Mesendoderm (in vitro differentiated cells): ENCODE measurements around the gene ASTN2.
"Not testable (repeated sequence)": the region's sequence is repeated elsewhere in the genome, so short reads cannot be mapped to it uniquely, and the experiment has no call there.

ENCODE experiments used
- DNase-seq: peaks from one replicate; pipeline ENCODE4 v3.0.0; 2013
- H2AK5ac ChIP-seq: 2 replicates; pipeline ENCODE4 v1.6.1; 2013; ENCODE audit warnings: low read length, inconsistent platforms
- H2BK120ac ChIP-seq: 2 replicates; pipeline ENCODE4 v1.6.1; 2013; ENCODE audit warnings: low read depth, mild to moderate bottlenecking, low read length, moderate library complexity, mixed read lengths
- H2BK15ac ChIP-seq: replicated peaks from 2 replicates; pipeline ENCODE4 v1.6.1; 2013; ENCODE audit warnings: low read depth, mild to moderate bottlenecking, moderate library complexity
- H2BK5ac ChIP-seq: 2 replicates; pipeline ENCODE4 v1.6.1; 2013; ENCODE audit warnings: low read length, inconsistent platforms
- H3K18ac ChIP-seq: 2 replicates; pipeline ENCODE4 v1.6.1; 2013; ENCODE audit warnings: mild to moderate bottlenecking, low read length, mixed read lengths
- H3K23ac ChIP-seq: one replicate; pipeline ENCODE4 v1.6.1; 2013; ENCODE audit warnings: low read length
- H3K27ac ChIP-seq: 2 replicates; pipeline ENCODE4 v1.5.1; 2013; ENCODE audit warnings: low read depth, mild to moderate bottlenecking, inconsistent platforms, low read length, moderate library complexity
- H3K27me3 ChIP-seq: 2 replicates; pipeline ENCODE4 v1.6.1; 2013; ENCODE audit warnings: low read length, control low read depth, mild to moderate bottlenecking, inconsistent platforms; ENCODE audit not compliant: insufficient read depth, poor library complexity
- H3K36me3 ChIP-seq: 2 replicates; pipeline ENCODE4 v1.6.1; 2013; ENCODE audit warnings: low read length, inconsistent platforms; ENCODE audit not compliant: control insufficient read depth, insufficient read depth
- H3K4ac ChIP-seq: one replicate; pipeline ENCODE4 v1.6.1; 2013; ENCODE audit warnings: low read depth, mild to moderate bottlenecking, low read length, moderate library complexity
- H3K4me1 ChIP-seq: 2 replicates; pipeline ENCODE4 v1.6.1; 2013; ENCODE audit warnings: low read depth, low read length, inconsistent platforms; ENCODE audit not compliant: control insufficient read depth
- H3K4me2 ChIP-seq: 2 replicates; pipeline ENCODE4 v1.6.1; 2013; ENCODE audit warnings: low read length
- H3K4me3 ChIP-seq: 2 replicates; pipeline ENCODE4 v1.5.1; 2013; ENCODE audit warnings: mild to moderate bottlenecking, low read length
- H3K56ac ChIP-seq: one replicate; pipeline ENCODE4 v1.6.1; 2013; ENCODE audit warnings: low read length
- H3K79me1 ChIP-seq: 2 replicates; pipeline ENCODE4 v1.6.1; 2013; ENCODE audit warnings: low read length, inconsistent platforms
- H3K79me2 ChIP-seq: 2 replicates; pipeline ENCODE4 v1.6.1; 2013; ENCODE audit warnings: mild to moderate bottlenecking, low read length; ENCODE audit not compliant: control insufficient read depth, insufficient read depth
- H3K9ac ChIP-seq: 2 replicates; pipeline ENCODE4 v1.6.1; 2013; ENCODE audit warnings: low read length, inconsistent platforms
- H4K5ac ChIP-seq: one replicate; pipeline ENCODE4 v1.6.1; 2013; ENCODE audit warnings: low read length
- H4K8ac ChIP-seq: one replicate; pipeline ENCODE4 v1.6.1; 2013; ENCODE audit warnings: low read depth, mild to moderate bottlenecking, control low read depth, low read length, moderate library complexity
- WGBS: extraction: QIAGEN DNeasy Blood & Tissue Kit; methylation state at CpG from one replicate; pipeline ENCODE4 v1.1.7; 2013; ENCODE audit warnings: low lambda C conversion rate, missing lambda C conversion rate; ENCODE audit not compliant: insufficient coverage; ENCODE audit errors: extremely low coverage; 5-methylcytosine and 5-hydroxymethylcytosine counted together

The ASTN2 gene

DNA sequence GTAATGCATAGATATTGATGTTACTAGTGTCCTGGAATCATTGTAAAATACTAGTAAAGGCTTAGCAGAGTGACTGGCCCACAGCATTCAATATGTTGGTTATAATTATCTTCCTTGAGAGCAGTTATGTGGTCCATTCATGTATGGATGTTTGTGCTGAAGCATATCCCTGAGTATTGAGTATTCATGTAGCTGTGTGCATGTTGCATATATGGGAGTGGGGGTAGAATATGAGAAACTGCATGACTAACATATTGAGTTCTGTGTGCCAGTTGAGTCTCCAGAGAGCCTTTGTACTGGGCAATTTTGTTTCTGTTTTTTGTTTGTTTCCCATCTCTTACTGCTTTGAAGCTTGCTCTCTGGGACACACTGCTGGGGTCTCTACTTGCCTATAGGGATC is 950.4 kb downstream of the ASTN2 start:
- Histone ChIP-seq H3K79me1 (no peaks in the 10 kb centered on the region), H3K4ac (no peak overlapping the region), H3K4me1 (peaks cover 20% of the 10 kb centered on the region), H2BK15ac (no peak overlapping the region), H3K9ac (no peak overlapping the region), H2AK5ac (no peak overlapping the region), H3K56ac (no peak overlapping the region), H4K8ac (no peak overlapping the region), H3K23ac (no peak overlapping the region), H3K36me3 (no peaks in the 10 kb centered on the region), H3K4me3 (no peak overlapping the region), H3K79me2 (no peaks in the 10 kb centered on the region), H3K27me3 (no peaks in the 10 kb centered on the region), H3K27ac (no peak overlapping the region), H3K18ac (no peak overlapping the region), H2BK120ac (no peak overlapping the region), H4K5ac (no peak overlapping the region), H2BK5ac (no peak overlapping the region), H3K4me2 (no peak overlapping the region)
- DNase-seq, result no peak

DNA sequence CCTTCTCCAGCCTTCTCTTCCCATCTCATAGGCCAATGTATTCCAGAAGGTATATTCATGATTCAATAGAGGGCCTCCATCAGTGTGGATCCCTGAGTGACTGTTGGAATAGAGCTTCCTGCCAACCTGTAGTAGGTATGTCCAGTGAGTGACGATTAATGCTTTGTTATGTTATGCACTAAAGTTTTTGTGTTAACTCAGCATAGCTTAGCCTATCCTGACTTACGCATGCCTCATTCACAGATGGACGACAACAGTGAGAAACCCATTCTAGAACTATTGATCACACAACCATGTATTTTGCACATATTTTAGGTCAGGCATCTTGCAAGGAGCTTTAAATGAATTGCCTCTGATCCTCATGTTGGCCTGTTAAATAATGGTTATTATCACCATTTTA is 953.2 kb downstream of the ASTN2 start:
- no peak overlapping the region for H3K27ac ChIP-seq
- no peak overlapping the region for H2BK5ac ChIP-seq
- no peak overlapping the region for H3K4me3 ChIP-seq
- H3K9ac ChIP-seq, result no peak overlapping the region
- no peak overlapping the region for H3K23ac ChIP-seq
- H3K36me3 ChIP-seq, result no peaks in the 10 kb centered on the region
- H2BK120ac ChIP-seq, result no peak overlapping the region
- H3K79me2 ChIP-seq, result no peaks in the 10 kb centered on the region
- H3K79me1 ChIP-seq, result no peaks in the 10 kb centered on the region
- no peak overlapping the region for H2BK15ac ChIP-seq
- H3K27me3 ChIP-seq, result no peaks in the 10 kb centered on the region
- WGBS, result no CpG with 5 or more reads among the region's 3 CpGs
- no peak overlapping the region for H4K8ac ChIP-seq
- no peak overlapping the region for H3K4me2 ChIP-seq
- no peak overlapping the region for H3K18ac ChIP-seq
- no peak overlapping the region for H2AK5ac ChIP-seq
- no peak for DNase-seq
- no peak overlapping the region for H3K4ac ChIP-seq
- no peak overlapping the region for H4K5ac ChIP-seq
- no peak overlapping the region for H3K56ac ChIP-seq
- peaks cover 7% of the 10 kb centered on the region for H3K4me1 ChIP-seq

DNA sequence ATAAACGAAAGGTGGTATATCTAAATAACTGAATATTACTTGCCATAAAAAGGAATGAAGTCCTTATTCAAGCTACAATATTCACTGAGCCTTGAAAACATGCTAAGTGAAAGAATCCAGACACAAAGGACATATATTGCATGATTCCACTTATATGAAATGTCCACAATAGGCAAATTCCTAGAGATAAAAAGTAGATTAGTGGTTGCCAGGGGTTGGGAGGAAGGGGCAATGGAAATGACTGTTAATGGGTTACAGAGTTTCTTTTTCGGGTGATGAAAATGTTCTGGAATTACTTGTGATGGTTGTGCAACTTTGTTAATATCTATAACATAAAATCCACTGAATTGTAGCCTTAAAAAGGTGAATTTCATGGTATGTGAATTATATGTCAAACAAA is 954.8 kb downstream of the ASTN2 start:
- H3K27me3 ChIP-seq, result no peaks in the 10 kb centered on the region
- H3K27ac ChIP-seq, result no peak overlapping the region
- no peak overlapping the region for H2BK5ac ChIP-seq
- H3K4ac ChIP-seq, result no peak overlapping the region
- H4K8ac ChIP-seq, result no peak overlapping the region
- no peaks in the 10 kb centered on the region for H3K79me1 ChIP-seq
- no peak for DNase-seq
- peaks cover 4% of the 10 kb centered on the region for H3K4me1 ChIP-seq
- no peak overlapping the region for H3K9ac ChIP-seq
- H3K56ac ChIP-seq, result no peak overlapping the region
- H2BK15ac ChIP-seq, result no peak overlapping the region
- no peak overlapping the region for H3K23ac ChIP-seq
- H3K4me2 ChIP-seq, result no peak overlapping the region
- no peaks in the 10 kb centered on the region for H3K79me2 ChIP-seq
- no peak overlapping the region for H3K18ac ChIP-seq
- no peak overlapping the region for H2AK5ac ChIP-seq
- WGBS, result no CpG with 5 or more reads among the region's 2 CpGs
- no peak overlapping the region for H4K5ac ChIP-seq
- no peak overlapping the region for H3K4me3 ChIP-seq
- H2BK120ac ChIP-seq, result no peak overlapping the region
- H3K36me3 ChIP-seq, result no peaks in the 10 kb centered on the region

- Histone ChIP-seq H2AK5ac (no peak overlapping the region), H2BK5ac (no peak overlapping the region), H3K27ac (no peak overlapping the region), H2BK120ac (no peak overlapping the region), H3K27me3 (no peaks in the 10 kb centered on the region), H4K8ac (no peak overlapping the region), H3K36me3 (no peaks in the 10 kb centered on the region), H3K18ac (no peak overlapping the region), H4K5ac (no peak overlapping the region), H2BK15ac (no peak overlapping the region), H3K23ac (no peak overlapping the region), H3K56ac (no peak overlapping the region), H3K79me2 (no peaks in the 10 kb centered on the region), H3K4ac (no peak overlapping the region), H3K79me1 (no peaks in the 10 kb centered on the region), H3K4me1 (peaks cover 2% of the 10 kb centered on the region), H3K4me2 (no peak overlapping the region), H3K4me3 (no peak overlapping the region), H3K9ac (no peak overlapping the region)
- no CpG with 5 or more reads among the region's 3 CpGs for WGBS
- DNase-seq, result no peak
Observed at GRCh38 chr9:116459576-116459975, 955.3 kb downstream of the ASTN2 start.

DNA sequence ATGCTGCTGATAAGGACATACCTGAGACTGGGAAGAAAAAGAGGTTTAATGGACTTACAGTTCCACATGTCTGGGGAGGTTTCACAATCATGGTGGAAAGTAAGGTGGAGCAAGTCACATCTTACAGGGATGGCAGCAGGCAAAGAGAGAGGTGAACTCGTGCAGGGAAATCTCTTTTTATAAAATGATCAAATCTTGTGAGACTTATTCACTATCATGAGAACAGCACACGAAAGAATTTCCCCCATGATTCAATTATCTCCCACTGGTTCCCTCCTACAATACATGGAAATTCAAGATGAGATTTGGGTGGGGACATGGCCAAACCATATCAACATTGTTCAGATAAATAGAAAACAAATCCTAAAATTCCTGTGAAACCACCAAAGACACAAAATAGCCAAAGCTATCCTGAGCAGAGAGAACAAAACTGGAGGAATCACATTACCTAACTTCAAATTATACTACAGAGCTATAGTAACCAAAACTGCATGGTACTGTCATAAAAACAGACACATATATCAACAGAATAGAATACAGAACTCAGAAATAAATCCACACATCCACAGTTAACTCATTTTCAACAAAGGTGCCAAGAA is 958.3 kb downstream of the ASTN2 start:
- no peak overlapping the region for H2AK5ac ChIP-seq
- no CpG with 5 or more reads among the region's 2 CpGs for WGBS
- no peak overlapping the region for H2BK15ac ChIP-seq
- no peaks in the 10 kb centered on the region for H3K79me2 ChIP-seq
- H3K56ac ChIP-seq, result no peak overlapping the region
- no peaks in the 10 kb centered on the region for H3K36me3 ChIP-seq
- H3K27me3 ChIP-seq, result no peaks in the 10 kb centered on the region
- H3K4me2 ChIP-seq, result no peak overlapping the region
- DNase-seq, result no peak
- H4K5ac ChIP-seq, result no peak overlapping the region
- no peak overlapping the region for H3K4ac ChIP-seq
- H2BK5ac ChIP-seq, result no peak overlapping the region
- H3K79me1 ChIP-seq, result no peaks in the 10 kb centered on the region
- H3K23ac ChIP-seq, result no peak overlapping the region
- H3K4me3 ChIP-seq, result no peak overlapping the region
- H3K9ac ChIP-seq, result no peak overlapping the region
- H3K18ac ChIP-seq, result no peak overlapping the region
- H4K8ac ChIP-seq, result no peak overlapping the region
- H2BK120ac ChIP-seq, result no peak overlapping the region
- no peak overlapping the region for H3K27ac ChIP-seq
- no peaks in the 10 kb centered on the region for H3K4me1 ChIP-seq

- H2BK120ac ChIP-seq, DNase-seq, H2AK5ac ChIP-seq, H4K5ac ChIP-seq, H3K56ac ChIP-seq, H3K4me1 ChIP-seq, H3K9ac ChIP-seq, H2BK15ac ChIP-seq, H3K36me3 ChIP-seq, H3K27ac ChIP-seq, H3K4me3 ChIP-seq, H4K8ac ChIP-seq, H3K23ac ChIP-seq, H3K4ac ChIP-seq, H3K27me3 ChIP-seq, H3K79me1 ChIP-seq, H3K4me2 ChIP-seq, H3K18ac ChIP-seq, H3K79me2 ChIP-seq, H2BK5ac ChIP-seq: not testable (repeated sequence)
- WGBS, result no CpG with 5 or more reads among the region's 4 CpGs
Observed at GRCh38 chr9:116454539-116454938, 960.3 kb downstream of the ASTN2 start.
